ENCODE data around the gene STAG2.
"Not testable (repeated sequence)": the region's sequence is repeated elsewhere in the genome, so short reads cannot be mapped to it uniquely, and the experiment has no call there.

STAG2 gene

GRCh38 chrX:124045109-124045508 lies 83.6 kb downstream of the STAG2 start:
- DNase-seq = no peak

- not testable (repeated sequence) for DNase-seq
These were observed 122.9 kb downstream of the STAG2 start for GRCh38 chrX:124084417-124084816.

DNA sequence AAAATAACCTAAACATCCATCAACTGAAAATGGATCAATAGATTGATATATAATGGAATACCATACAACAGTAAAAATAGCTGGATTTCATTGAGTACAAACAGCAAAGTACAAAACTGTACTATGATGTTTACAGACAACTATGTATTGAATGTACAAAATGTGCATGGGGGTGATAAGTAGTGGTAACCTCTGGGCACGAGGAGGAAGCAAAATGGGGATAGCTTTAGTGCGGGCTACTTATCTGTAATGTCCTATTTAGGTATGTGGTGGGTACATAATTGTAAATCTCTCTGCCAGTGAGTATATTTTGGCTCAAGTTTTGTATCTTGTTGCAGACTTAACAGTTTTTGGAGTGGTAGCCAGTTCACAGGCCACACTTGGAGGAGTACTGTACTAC lies 123.6 kb downstream of the STAG2 start:
- no peak for DNase-seq

- no peak for DNase-seq
These were observed 124.9 kb downstream of the STAG2 start for GRCh38 chrX:124086411-124086810.

DNA sequence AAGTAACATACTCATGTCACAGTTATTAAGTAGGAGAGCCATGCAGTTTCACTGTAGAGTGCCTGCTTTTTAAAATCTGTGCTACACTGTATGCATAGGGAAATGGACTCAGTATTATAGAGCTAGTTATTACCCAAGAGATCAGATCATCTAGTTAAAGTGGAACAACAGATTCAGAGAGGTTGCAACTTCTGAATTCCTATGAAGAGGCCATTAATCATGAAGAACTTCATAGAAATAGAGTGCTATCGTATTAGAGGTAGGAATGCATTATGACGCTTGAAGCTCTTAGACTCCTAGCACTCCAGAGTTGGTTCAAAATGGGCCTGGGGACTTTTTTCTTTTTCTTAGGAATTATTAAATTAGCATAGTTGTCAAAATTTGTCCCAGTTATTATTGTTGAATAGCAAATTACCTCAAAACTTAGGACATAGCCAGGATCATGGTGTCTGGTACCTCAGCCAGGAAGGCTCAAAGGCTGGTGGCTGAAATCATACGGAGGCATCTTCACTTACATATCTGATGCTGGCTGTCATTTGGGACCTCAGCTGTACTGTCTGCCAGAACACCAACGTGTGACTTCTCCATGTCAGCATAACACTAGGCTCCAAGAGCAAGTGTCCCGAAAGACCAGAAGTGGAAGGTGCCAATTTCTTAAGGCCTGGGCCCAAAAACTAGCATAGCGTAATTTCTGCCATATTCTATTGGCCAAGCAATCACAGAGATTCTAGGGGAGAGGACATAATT lies 125.7 kb downstream of the STAG2 start:
- DNase-seq = no peak

- DNase-seq = no peak
These were observed 131.7 kb downstream of the STAG2 start for GRCh38 chrX:124093222-124093621.

DNA sequence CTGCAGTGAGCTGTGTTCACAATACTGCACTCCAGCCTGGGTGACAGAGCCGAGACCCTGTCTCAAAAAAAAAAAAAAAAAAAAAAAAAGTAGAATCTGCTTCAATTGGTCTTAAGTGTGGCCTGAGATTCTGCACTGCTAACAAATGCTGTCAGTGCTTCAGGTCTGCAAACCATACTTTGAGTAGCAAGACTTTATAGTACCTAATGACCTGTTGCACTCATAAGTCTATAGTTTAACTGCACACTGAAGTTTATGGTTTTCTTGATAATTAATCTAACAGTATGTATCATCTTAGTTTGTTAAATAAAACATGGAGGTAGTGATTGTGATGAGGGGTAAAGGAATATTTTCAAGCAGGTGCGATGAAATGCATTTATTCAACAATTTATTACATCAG lies 135.6 kb downstream of the STAG2 start:
- DNase-seq = no peak

DNA sequence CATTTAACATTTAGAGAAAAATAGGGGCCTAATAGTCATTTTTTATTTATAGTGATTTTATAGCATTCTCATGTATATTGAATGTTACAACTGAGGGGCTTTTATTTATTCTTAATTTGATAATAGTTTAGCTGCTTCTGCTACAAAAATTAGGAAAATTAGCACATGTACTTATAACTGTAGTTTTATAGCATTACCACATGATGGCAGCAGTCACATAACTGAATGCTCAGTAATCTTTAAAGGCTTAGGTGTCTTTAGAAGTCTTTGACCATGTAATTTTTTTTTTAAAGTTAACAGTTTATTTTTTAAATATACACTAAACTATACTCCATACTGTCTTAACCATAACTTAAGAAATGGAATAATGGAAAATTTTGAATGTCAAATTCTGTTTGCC lies 136.6 kb downstream of the STAG2 start:
- no peak for DNase-seq

DNA sequence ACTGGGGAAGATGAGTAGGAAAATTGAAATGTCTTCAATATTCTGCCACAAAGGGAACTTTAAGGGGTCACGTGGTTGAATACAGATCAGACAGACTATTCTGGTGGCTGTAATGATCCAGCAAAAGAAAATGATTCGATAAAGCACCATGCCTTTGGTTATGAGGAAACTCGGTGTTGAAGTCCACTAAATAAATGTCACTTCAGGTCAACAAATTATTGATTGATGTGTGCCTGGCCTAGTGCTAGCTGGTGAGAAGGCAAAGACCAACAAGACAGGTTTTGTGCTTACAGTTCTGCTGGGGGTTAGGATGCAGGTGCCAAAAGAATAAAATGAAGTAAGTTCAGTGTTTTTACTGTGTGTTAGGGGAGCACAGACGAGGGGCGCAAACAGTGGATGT lies 142.5 kb downstream of the STAG2 start:
- no peak for DNase-seq

- not testable (repeated sequence) for DNase-seq
These were observed 143.0 kb downstream of the STAG2 start for GRCh38 chrX:124104512-124104911.

GRCh38 chrX:124113621-124114600 lies 152.4 kb downstream of the STAG2 start:
- DNase-seq = no peak

GRCh38 chrX:124117325-124117724 lies 155.8 kb downstream of the STAG2 start:
- no peak for DNase-seq

- DNase-seq = no peak
These were observed 164.0 kb downstream of the STAG2 start for GRCh38 chrX:124125471-124125870.

GRCh38 chrX:124127496-124127895 lies 166.0 kb downstream of the STAG2 start:
- no peak for DNase-seq

DNA sequence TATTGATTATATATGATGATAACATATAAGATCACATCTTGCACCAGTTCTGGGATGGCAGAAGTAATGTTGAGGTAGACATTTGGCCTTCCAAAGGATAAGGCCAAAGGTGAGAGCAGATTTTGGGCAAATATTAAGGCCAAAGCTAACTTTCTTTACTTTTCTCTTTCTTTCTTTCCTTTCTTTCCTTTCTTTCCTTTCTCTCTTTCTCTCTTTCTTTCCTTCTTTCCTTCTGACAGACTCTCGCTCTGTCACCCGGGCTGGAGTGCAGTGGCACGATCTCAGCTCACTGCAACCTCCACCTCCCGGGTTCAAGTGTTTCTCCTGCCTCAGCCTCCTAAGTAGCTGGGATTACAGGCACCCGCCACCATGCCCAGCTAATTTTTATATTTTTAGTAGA lies 170.9 kb downstream of the STAG2 start:
- DNase-seq = not testable (repeated sequence)

GRCh38 chrX:124145749-124146148 lies 184.2 kb downstream of the STAG2 start:
- DNase-seq = no peak

GRCh38 chrX:124151195-124151594 lies 189.7 kb downstream of the STAG2 start:
- no peak for DNase-seq

All from SHP77 (cell line).